OCI-LY3 (cell line): ENCODE data around the gene NRG3.

Experiments used
- H2AFZ ChIP-seq: fragments of 200-600, 300-600 bp; shearing (Covaris generic); 2 replicates; pipeline ENCODE4 v1.6.0; 2014; ENCODE audit warnings: antibody characterized with exemption, low read depth, low read length
- H3K27ac ChIP-seq: fragments of 200-600, 300-600 bp; sonication (generic); 2 replicates; pipeline ENCODE4 v1.5.1; 2014; ENCODE audit warnings: mild to moderate bottlenecking, low read length, moderate library complexity, mixed read lengths
- H3K27me3 ChIP-seq: fragments of 200-600, 300-600 bp; sonication (generic); 2 replicates; pipeline ENCODE4 v1.6.1; 2014; ENCODE audit warnings: low read depth, low read length, mixed read lengths
- H3K36me3 ChIP-seq: fragments of 200-600, 300-600 bp; sonication (generic); replicated peaks from 2 replicates; pipeline ENCODE3; 2014; ENCODE audit warnings: low read depth, low read length, mixed read lengths
- H3K4me1 ChIP-seq: fragments of 300-600, 200-600 bp; sonication (generic); 2 replicates; pipeline ENCODE4 v1.6.1; 2014; ENCODE audit warnings: low read length, mixed read lengths
- H3K4me2 ChIP-seq: fragments of 200-600, 300-600 bp; sonication (generic); 2 replicates; pipeline ENCODE4 v1.6.1; 2014; ENCODE audit warnings: low read length, mixed read lengths
- H3K4me3 ChIP-seq: fragments of 300-600, 200-600 bp; sonication (generic); 2 replicates; pipeline ENCODE4 v1.5.1; 2014; ENCODE audit warnings: antibody characterized with exemption, mild to moderate bottlenecking, low read length, moderate library complexity
- H3K79me2 ChIP-seq: fragments of 300-600, 200-600 bp; shearing (Covaris generic); 2 replicates; pipeline ENCODE4 v1.6.1; 2014; ENCODE audit warnings: mild to moderate bottlenecking, low read length, mixed read lengths
- H3K9ac ChIP-seq: fragments of 300-600, 200-600 bp; shearing (Covaris generic); 2 replicates; pipeline ENCODE4 v1.6.0; 2014; ENCODE audit warnings: mild to moderate bottlenecking, low read length, moderate library complexity
- H3K9me3 ChIP-seq: fragments of 200-600, 300-600 bp; shearing (Covaris generic); 2 replicates; pipeline ENCODE4 v1.6.1; 2014; ENCODE audit warnings: low read length, mixed read lengths; ENCODE audit not compliant: insufficient read depth
- H4K20me1 ChIP-seq: fragments of 200-600, 300-600 bp; sonication (generic); 2 replicates; pipeline ENCODE4 v1.6.1; 2016; ENCODE audit warnings: low read length, mixed read lengths; ENCODE audit not compliant: insufficient read depth
- EZH2phosphoT487 ChIP-seq: fragments of 200-600 bp; shearing (Covaris generic); IDR thresholded peaks from 2 replicates; pipeline ENCODE4 v1.6.1; 2018; ENCODE audit warnings: antibody characterized with exemption, mixed run types, low read depth
- TF ChIP-seq, protein P1 (sequence below): fragments of 200-600, 300-600 bp; sonication (generic); IDR thresholded peaks from 2 replicates; pipeline ENCODE4 v1.5.1; 2014; ENCODE audit warnings: antibody characterized with exemption, low read length, low read depth

NRG3 gene

DNA sequence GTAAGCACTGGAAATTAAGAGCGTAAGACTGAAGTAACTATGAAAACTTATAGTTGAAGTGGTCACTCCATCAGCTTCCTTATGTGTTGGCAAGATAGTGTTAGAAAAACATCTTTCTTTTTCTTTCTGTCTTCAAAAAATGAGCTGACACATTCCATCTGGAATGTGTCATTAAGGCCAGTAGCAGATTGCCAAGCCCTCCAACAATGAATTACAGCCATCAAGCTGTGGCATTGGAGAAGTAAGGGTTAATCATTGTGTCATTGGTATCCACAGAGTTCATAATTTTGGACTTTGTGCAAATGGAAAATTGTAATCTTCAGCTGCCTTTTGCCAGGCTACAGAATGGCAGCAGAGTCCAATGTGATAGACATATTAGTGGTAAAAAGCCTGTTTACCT is 926.3 kb downstream of the NRG3 start:
- no peaks in the 10 kb centered on the region for H3K4me1 ChIP-seq
- no peak overlapping the region for H3K9ac ChIP-seq
- no peak overlapping the region for H3K4me2 ChIP-seq
- H3K4me3 ChIP-seq, result no peak overlapping the region
- no peak overlapping the region for H2AFZ ChIP-seq
- no peaks in the 10 kb centered on the region for H3K36me3 ChIP-seq
- H3K9me3 ChIP-seq, result no peaks in the 10 kb centered on the region
- TF ChIP-seq, protein P1, sequence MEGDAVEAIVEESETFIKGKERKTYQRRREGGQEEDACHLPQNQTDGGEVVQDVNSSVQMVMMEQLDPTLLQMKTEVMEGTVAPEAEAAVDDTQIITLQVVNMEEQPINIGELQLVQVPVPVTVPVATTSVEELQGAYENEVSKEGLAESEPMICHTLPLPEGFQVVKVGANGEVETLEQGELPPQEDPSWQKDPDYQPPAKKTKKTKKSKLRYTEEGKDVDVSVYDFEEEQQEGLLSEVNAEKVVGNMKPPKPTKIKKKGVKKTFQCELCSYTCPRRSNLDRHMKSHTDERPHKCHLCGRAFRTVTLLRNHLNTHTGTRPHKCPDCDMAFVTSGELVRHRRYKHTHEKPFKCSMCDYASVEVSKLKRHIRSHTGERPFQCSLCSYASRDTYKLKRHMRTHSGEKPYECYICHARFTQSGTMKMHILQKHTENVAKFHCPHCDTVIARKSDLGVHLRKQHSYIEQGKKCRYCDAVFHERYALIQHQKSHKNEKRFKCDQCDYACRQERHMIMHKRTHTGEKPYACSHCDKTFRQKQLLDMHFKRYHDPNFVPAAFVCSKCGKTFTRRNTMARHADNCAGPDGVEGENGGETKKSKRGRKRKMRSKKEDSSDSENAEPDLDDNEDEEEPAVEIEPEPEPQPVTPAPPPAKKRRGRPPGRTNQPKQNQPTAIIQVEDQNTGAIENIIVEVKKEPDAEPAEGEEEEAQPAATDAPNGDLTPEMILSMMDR, result no peak
- H4K20me1 ChIP-seq, result no peaks in the 10 kb centered on the region
- no peaks in the 10 kb centered on the region for H3K27me3 ChIP-seq
- H3K79me2 ChIP-seq, result no peaks in the 10 kb centered on the region
- no peak overlapping the region for H3K27ac ChIP-seq

DNA sequence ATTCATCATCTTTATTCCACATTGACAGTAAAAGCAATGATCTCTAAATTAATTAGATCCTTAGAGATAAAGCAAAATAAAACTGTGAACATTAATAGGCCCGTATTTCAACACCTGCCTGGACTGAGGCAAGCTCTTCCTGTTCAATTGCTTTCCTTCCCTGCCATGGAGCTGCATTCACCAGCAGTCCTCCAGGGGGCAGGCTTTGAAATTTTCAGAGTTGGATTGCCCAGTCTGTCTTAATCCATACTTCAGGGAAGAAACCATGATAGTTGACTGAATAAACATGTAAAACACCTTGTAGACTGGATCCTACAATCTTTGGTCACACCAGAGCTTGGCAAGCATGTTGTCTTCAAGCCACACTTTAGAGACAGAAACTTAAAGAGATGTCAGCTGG is 936.6 kb downstream of the NRG3 start:
- H2AFZ ChIP-seq, result no peak overlapping the region
- no peaks in the 10 kb centered on the region for H3K9me3 ChIP-seq
- no peaks in the 10 kb centered on the region for H4K20me1 ChIP-seq
- H3K4me3 ChIP-seq, result no peak overlapping the region
- TF ChIP-seq, protein P1, result peak; percentile 49
- no peak for TF ChIP-seq EZH2phosphoT487
- H3K27ac ChIP-seq, result no peak overlapping the region
- no peaks in the 10 kb centered on the region for H3K36me3 ChIP-seq
- no peaks in the 10 kb centered on the region for H3K79me2 ChIP-seq
- no peaks in the 10 kb centered on the region for H3K27me3 ChIP-seq
- H3K4me2 ChIP-seq, result no peak overlapping the region
- no peaks in the 10 kb centered on the region for H3K4me1 ChIP-seq
- no peak overlapping the region for H3K9ac ChIP-seq

DNA sequence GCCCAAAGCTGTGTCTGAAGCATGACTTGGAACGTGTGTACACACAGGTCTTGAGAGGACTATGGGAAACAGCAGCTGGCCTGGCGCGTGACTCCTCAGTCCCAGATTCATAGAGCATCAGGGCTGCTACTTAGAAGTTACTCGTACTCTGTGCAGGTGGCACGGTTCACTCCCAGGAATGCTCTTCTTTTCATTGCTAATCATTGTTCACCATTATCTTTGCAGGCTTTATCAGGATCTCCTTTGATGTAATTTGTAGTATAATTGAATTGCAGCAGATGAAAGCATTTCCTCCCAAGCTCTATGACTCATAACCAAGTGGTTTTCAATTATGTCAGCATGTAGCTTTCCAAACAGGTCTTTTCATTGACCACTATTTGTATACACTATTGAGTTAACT is 938.9 kb downstream of the NRG3 start:
- H3K4me1 ChIP-seq, result no peaks in the 10 kb centered on the region
- H3K36me3 ChIP-seq, result no peaks in the 10 kb centered on the region
- H3K27me3 ChIP-seq, result no peaks in the 10 kb centered on the region
- H3K79me2 ChIP-seq, result no peaks in the 10 kb centered on the region
- no peak overlapping the region for H2AFZ ChIP-seq
- no peak overlapping the region for H3K27ac ChIP-seq
- no peak overlapping the region for H3K9ac ChIP-seq
- H3K4me2 ChIP-seq, result no peak overlapping the region
- H3K4me3 ChIP-seq, result no peak overlapping the region
- TF ChIP-seq, protein P1, result no peak
- TF ChIP-seq EZH2phosphoT487, result no peak
- H4K20me1 ChIP-seq, result no peaks in the 10 kb centered on the region
- H3K9me3 ChIP-seq, result no peaks in the 10 kb centered on the region

DNA sequence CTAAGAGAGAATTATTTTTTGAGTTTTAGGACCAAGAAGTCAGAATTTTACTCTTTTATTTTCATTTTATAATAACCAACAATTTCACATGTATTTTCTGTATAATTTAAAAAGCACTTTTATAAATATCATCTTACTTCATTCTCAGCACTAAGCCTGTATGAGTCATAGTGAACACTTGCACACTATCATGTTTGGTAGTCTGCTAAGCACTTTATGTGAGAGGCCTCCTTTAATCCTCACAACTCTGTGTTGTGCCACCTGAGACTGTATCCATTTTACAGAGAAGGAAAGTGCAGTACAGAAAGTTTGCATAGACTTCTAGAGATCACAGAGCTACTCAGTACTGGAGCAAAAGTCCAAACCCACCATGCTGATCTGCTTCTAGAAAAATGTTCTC is 939.6 kb downstream of the NRG3 start:
- no peaks in the 10 kb centered on the region for H3K27me3 ChIP-seq
- no peaks in the 10 kb centered on the region for H4K20me1 ChIP-seq
- no peaks in the 10 kb centered on the region for H3K9me3 ChIP-seq
- H2AFZ ChIP-seq, result no peak overlapping the region
- H3K4me2 ChIP-seq, result no peak overlapping the region
- no peak overlapping the region for H3K4me3 ChIP-seq
- TF ChIP-seq EZH2phosphoT487, result no peak
- TF ChIP-seq, protein P1, result no peak
- H3K27ac ChIP-seq, result no peak overlapping the region
- no peaks in the 10 kb centered on the region for H3K79me2 ChIP-seq
- no peak overlapping the region for H3K9ac ChIP-seq
- no peaks in the 10 kb centered on the region for H3K4me1 ChIP-seq
- H3K36me3 ChIP-seq, result no peaks in the 10 kb centered on the region
